VCaP (cell line): ENCODE results near the gene COQ8B.

Experiments used
- H3K27ac ChIP-seq: fragments of 450-650 bp; 2 replicates; pipeline ENCODE4 v1.5.1; 2017
- CTCF ChIP-seq: fragments of 450-650 bp; conservative IDR thresholded peaks from 2 replicates; pipeline ENCODE4 v1.5.1; 2017; ENCODE audit warnings: mild to moderate bottlenecking, moderate library complexity

The COQ8B gene

GRCh38 chr19:40741527-40742390, 25.1 kb upstream of the COQ8B start:
- H3K27ac ChIP-seq, result no peak overlapping the region
- TF ChIP-seq CTCF, result no peak

- H3K27ac ChIP-seq, result no peak overlapping the region
- TF ChIP-seq CTCF, result no peak
Measured at GRCh38 chr19:40740747-40741146, 24.1 kb upstream of the COQ8B start.

GRCh38 chr19:40739871-40740703, 23.4 kb upstream of the COQ8B start:
- no peak overlapping the region for H3K27ac ChIP-seq
- TF ChIP-seq CTCF, result no peak

- no peak for TF ChIP-seq CTCF
- H3K27ac ChIP-seq, result no peak overlapping the region
Measured at GRCh38 chr19:40739030-40739839, 22.5 kb upstream of the COQ8B start.

GRCh38 chr19:40737102-40737644, 20.5 kb upstream of the COQ8B start:
- H3K27ac ChIP-seq, result no peak overlapping the region
- TF ChIP-seq CTCF, result no peak

- H3K27ac ChIP-seq, result no peak overlapping the region
- TF ChIP-seq CTCF, result no peak
Measured at GRCh38 chr19:40736661-40737060, 20.0 kb upstream of the COQ8B start.
